CD4-positive, alpha-beta memory T cell (primary cell): Measurements from ENCODE around the gene ECE1. TPM values are rescaled to one million over a fixed set of nuclear protein-coding genes. Genes with fewer than 3 reads are reported as not detected.

Experiments used
- CTCF ChIA-PET: fragments of 350-600 bp; sonication (Branson Sonifier 250); formaldehyde crosslinking; loops from one replicate; lab custom pipeline; 2021; ENCODE audit warnings: inconsistent platforms; ENCODE audit not compliant: partially characterized antibody; lab: Charles Lee
- POLR2A ChIA-PET: fragments of 350-600 bp; sonication (Branson Sonifier 250); formaldehyde crosslinking; loops from one replicate; lab custom pipeline; 2021; ENCODE audit not compliant: partially characterized antibody; lab: Charles Lee
- DNase-seq, 5 donors: peaks; one replicate each; pipeline versions ENCODE4 v3.0.0 to v3.0.0-alpha.2; 2020 to 2022; ENCODE audit warnings: mixed read lengths in 1 of 5
- H3K27ac ChIP-seq: one replicate; pipeline ENCODE4 v1.7.0; 2013; ENCODE audit warnings: low read depth, low read length
- H3K27me3 ChIP-seq: 2 replicates; pipeline ENCODE4 v1.7.0; 2013; ENCODE audit warnings: mild to moderate bottlenecking, low read length, moderate library complexity; ENCODE audit not compliant: insufficient read depth
- H3K36me3 ChIP-seq: 2 replicates; pipeline ENCODE4 v1.7.0; 2013; ENCODE audit warnings: mild to moderate bottlenecking, low read length, moderate library complexity; ENCODE audit not compliant: insufficient read depth
- H3K4me1 ChIP-seq: 2 replicates; pipeline ENCODE4 v1.7.0; 2013; ENCODE audit warnings: mild to moderate bottlenecking, low read length, moderate library complexity; ENCODE audit not compliant: insufficient read depth
- H3K4me3 ChIP-seq, 2 donors: one replicate each; pipeline ENCODE4 v1.7.0; 2013; ENCODE audit warnings: low read length in 2 of 2, mild to moderate bottlenecking in 1 of 2
- H3K9me3 ChIP-seq, 2 donors: one replicate each; pipeline ENCODE4 v1.7.0; 2013; ENCODE audit warnings: low read length in 2 of 2, control low read depth in 1 of 2; ENCODE audit not compliant: control insufficient read depth in 1 of 2
- H3K27ac Mint-ChIP-seq, 7 donors: one replicate each; pipeline ENCODE4 v1.8.0; 2020 to 2021; ENCODE audit warnings: mixed read lengths in 7 of 7, mild to moderate bottlenecking in 6 of 7, inconsistent platforms in 3 of 7, moderate library complexity in 3 of 7
- H3K27me3 Mint-ChIP-seq, 2 donors: one replicate each; pipeline ENCODE4 v1.8.0; 2020 to 2021; ENCODE audit warnings: mixed read lengths in 2 of 2
- H3K36me3 Mint-ChIP-seq, 2 donors: one replicate each; pipeline ENCODE4 v1.8.0; 2020 to 2021; ENCODE audit warnings: mixed read lengths in 2 of 2, inconsistent platforms in 1 of 2, mild to moderate bottlenecking in 1 of 2
- H3K4me1 Mint-ChIP-seq, 4 donors: one replicate each; pipeline ENCODE4 v1.8.0; 2020 to 2021; ENCODE audit warnings: mixed read lengths in 4 of 4, mild to moderate bottlenecking in 1 of 4
- H3K4me3 Mint-ChIP-seq, 8 donors: one replicate each; pipeline ENCODE4 v1.8.0; 2020 to 2021; ENCODE audit warnings: mixed read lengths in 8 of 8, mild to moderate bottlenecking in 7 of 8, moderate library complexity in 6 of 8, inconsistent platforms in 3 of 8
- H3K9me3 Mint-ChIP-seq, 8 donors: one replicate each; pipeline ENCODE4 v1.8.0; 2020 to 2021; ENCODE audit warnings: mixed read lengths in 8 of 8, mild to moderate bottlenecking in 5 of 8, inconsistent platforms in 3 of 8, moderate library complexity in 1 of 8
- intact Hi-C: fragments of 100-400 bp; cut with micrococcal nuclease; formaldehyde crosslinking; loops from one replicate; pipeline ENCODE4 v1.15.1; 2023
- polyA plus RNA-seq, 2 donors: library from polyadenylated mRNA; unstranded; fragments of 300-500 nt; fragmentation: Illumina TruSeq; gene quantifications; one replicate each; pipeline ENCODE4 v1.2.3, GENCODE V29; 2021
- total RNA-seq, 2 experiments: library from RNA; stranded (reverse); gene quantifications; one replicate each; pipeline ENCODE4 v1.2.3, GENCODE V29; 2021

ECE1 gene
- total and polyA plus RNA-seq, 4 experiments from 2014 or later: 10.0 to 104 (median 75.6) TPM

GRCh38 chr1:21326861-21327344 is 36.6 kb upstream of the ECE1 start:
- Histone ChIP-seq H3K36me3 (peaks cover 3% of the 10 kb centered on the region), H3K4me1 (peaks cover 84% of the 10 kb centered on the region), H3K27me3 (no peaks in the 10 kb centered on the region), H3K9me3 (no peaks in the 10 kb centered on the region), H3K4me3 (no peak overlapping the region), H3K27ac (no peak overlapping the region)
- Mint-ChIP-seq H3K27ac (peak overlapping the region in 5 of 7 donors; percentile 29 to 94 (median 88)), H3K4me1 (peaks cover 52 to 98% (median 81%) of the 10 kb centered on the region in 4 donors), H3K27me3 (no peaks in the 10 kb centered on the region), H3K36me3 (peaks cover 4 to 16% of the 10 kb centered on the region in 2 donors), H3K4me3 (peak overlapping the region in 1 of 8 donors; percentile 10), H3K9me3 (no peaks in the 10 kb centered on the region)
- intact Hi-C loops: no loop called here
- CTCF ChIA-PET: interaction anchor here (1.1 to 9.1 kb wide), 5 partner anchors 27 to 56 kb away, joined by 3 to 86 read pairs (median 43); no protein-coding TSS in a partner anchor
- DNase-seq: no peak
- POLR2A ChIA-PET: interaction anchor here (0.8 to 11.3 kb wide), 8 partner anchors 8 to 72 kb away, joined by 3 to 309 read pairs (median 22); partner anchors contain the start of gene ECE1

- peaks cover 46 to 95% (median 77%) of the 10 kb centered on the region in 4 donors for H3K4me1 Mint-ChIP-seq
- POLR2A ChIA-PET: interaction anchor here (1.3 to 11.3 kb wide), 14 partner anchors 9 to 714 kb away, joined by 3 to 309 read pairs (median 16); partner anchors contain the start of gene ECE1
Measured at GRCh38 chr1:21325731-21326387, 35.6 kb upstream of the ECE1 start.

GRCh38 chr1:21325231-21325718 is 35.0 kb upstream of the ECE1 start:
- no peaks in the 10 kb centered on the region for H3K36me3 ChIP-seq
- ChIA-PET POLR2A (interaction anchor here (0.8 to 11.3 kb wide), 17 partner anchors 9 to 727 kb away, joined by 3 to 309 read pairs (median 10); partner anchors contain the start of genes CDC42 and ECE1), CTCF (interaction anchor here (1.1 to 9.1 kb wide), 11 partner anchors 10 to 130 kb away, joined by 3 to 86 read pairs (median 17); no protein-coding TSS in a partner anchor)
- H3K9me3 Mint-ChIP-seq: peaks cover 0 to 2% (median 0%) of the 10 kb centered on the region in 8 donors
- peak overlapping the region; percentile 92 to 96 (median 94) for H3K27ac Mint-ChIP-seq
- peak overlapping the region; percentile 36 for H3K27ac ChIP-seq
- intact Hi-C loops: loop anchor here (1.0 to 2.0 kb wide), 3 partner anchors 9 to 32 kb away; no protein-coding TSS in a partner anchor
- H3K4me3 ChIP-seq: peak overlapping the region in 1 of 2 donors; percentile 9
- DNase-seq: no peak
- peaks cover 8 to 17% of the 10 kb centered on the region in 2 donors for H3K36me3 Mint-ChIP-seq
- H3K4me1 Mint-ChIP-seq: peaks cover 41 to 94% (median 75%) of the 10 kb centered on the region in 4 donors
- no peaks in the 10 kb centered on the region for H3K27me3 ChIP-seq
- peaks cover 78% of the 10 kb centered on the region for H3K4me1 ChIP-seq
- no peaks in the 10 kb centered on the region for H3K27me3 Mint-ChIP-seq
- peak overlapping the region; percentile 65 to 93 (median 84) for H3K4me3 Mint-ChIP-seq
- H3K9me3 ChIP-seq: no peaks in the 10 kb centered on the region

More at GRCh38 chr1:21325731-21326387, 35.6 kb upstream of the ECE1 start:
- peak overlapping the region; percentile 92 to 96 (median 94) for H3K27ac Mint-ChIP-seq
- H3K9me3 Mint-ChIP-seq: peaks cover 0 to 2% (median 0%) of the 10 kb centered on the region in 8 donors
- peak overlapping the region; percentile 65 to 93 (median 84) for H3K4me3 Mint-ChIP-seq
- H3K27me3 ChIP-seq: no peaks in the 10 kb centered on the region
- peak overlapping the region; percentile 36 for H3K27ac ChIP-seq
- H3K36me3 ChIP-seq: peaks cover 3% of the 10 kb centered on the region
- peaks cover 5 to 14% of the 10 kb centered on the region in 2 donors for H3K36me3 Mint-ChIP-seq
- no peaks in the 10 kb centered on the region for H3K9me3 ChIP-seq
- DNase-seq: no peak
- intact Hi-C loops: loop anchor here (1.0 to 2.0 kb wide), 3 partner anchors 8 to 33 kb away; no protein-coding TSS in a partner anchor
- no peaks in the 10 kb centered on the region for H3K27me3 Mint-ChIP-seq
- H3K4me3 ChIP-seq: peak overlapping the region in 1 of 2 donors; percentile 9
- CTCF ChIA-PET: interaction anchor here (1.0 to 9.1 kb wide), 12 partner anchors 10 to 131 kb away, joined by 3 to 86 read pairs (median 14); no protein-coding TSS in a partner anchor
- peaks cover 80% of the 10 kb centered on the region for H3K4me1 ChIP-seq

GRCh38 chr1:21324368-21325141 is 34.3 kb upstream of the ECE1 start:
- peak overlapping the region; percentile 92 to 96 (median 94) for H3K27ac Mint-ChIP-seq
- H3K9me3 ChIP-seq: no peaks in the 10 kb centered on the region
- H3K27me3 Mint-ChIP-seq: no peaks in the 10 kb centered on the region
- peak overlapping the region; percentile 65 to 93 (median 84) for H3K4me3 Mint-ChIP-seq
- peaks cover 71% of the 10 kb centered on the region for H3K4me1 ChIP-seq
- H3K4me3 ChIP-seq: peak overlapping the region; percentile 9 to 25
- peaks cover 0 to 2% (median 0%) of the 10 kb centered on the region in 8 donors for H3K9me3 Mint-ChIP-seq
- H3K36me3 Mint-ChIP-seq: peaks cover 8 to 14% of the 10 kb centered on the region in 2 donors
- DNase-seq: peak; percentile 24 to 82 (median 48)
- ChIA-PET POLR2A (interaction anchor here (0.6 to 11.3 kb wide), 18 partner anchors 8 to 728 kb away, joined by 3 to 309 read pairs (median 9); partner anchors contain the start of genes CDC42 and ECE1), CTCF (interaction anchor here (0.6 to 9.1 kb wide), 15 partner anchors 11 to 600 kb away, joined by 3 to 86 read pairs (median 7); no protein-coding TSS in a partner anchor)
- H3K36me3 ChIP-seq: no peaks in the 10 kb centered on the region
- peak overlapping the region; percentile 36 for H3K27ac ChIP-seq
- H3K4me1 Mint-ChIP-seq: peaks cover 41 to 95% (median 75%) of the 10 kb centered on the region in 4 donors
- no peaks in the 10 kb centered on the region for H3K27me3 ChIP-seq
- intact Hi-C loops: loop anchor here (1.0 to 2.0 kb wide), 3 partner anchors 10 to 31 kb away; no protein-coding TSS in a partner anchor

- H3K4me3 Mint-ChIP-seq: peak overlapping the region in 5 of 8 donors; percentile 15 to 39 (median 33)
- H3K4me3 ChIP-seq: no peak overlapping the region
- DNase-seq: no peak
- ChIA-PET CTCF (interaction anchor here (1.0 to 9.1 kb wide), 8 partner anchors 9 to 90 kb away, joined by 3 to 86 read pairs (median 34); no protein-coding TSS in a partner anchor), POLR2A (interaction anchor here (0.6 to 11.3 kb wide), 11 partner anchors 9 to 459 kb away, joined by 3 to 309 read pairs (median 20); partner anchors contain the start of gene ECE1)
- H3K36me3 ChIP-seq: no peaks in the 10 kb centered on the region
- H3K27ac Mint-ChIP-seq: peak overlapping the region in 6 of 7 donors; percentile 36 to 92 (median 80)
- intact Hi-C loops: no loop called here
- no peaks in the 10 kb centered on the region for H3K27me3 Mint-ChIP-seq
- H3K36me3 Mint-ChIP-seq: peaks cover 5 to 7% of the 10 kb centered on the region in 2 donors
- H3K27ac ChIP-seq: no peak overlapping the region
- peaks cover 33 to 83% (median 66%) of the 10 kb centered on the region in 4 donors for H3K4me1 Mint-ChIP-seq
- H3K27me3 ChIP-seq: no peaks in the 10 kb centered on the region
- peaks cover 61% of the 10 kb centered on the region for H3K4me1 ChIP-seq
- peaks cover 0 to 2% (median 0%) of the 10 kb centered on the region in 8 donors for H3K9me3 Mint-ChIP-seq
- H3K9me3 ChIP-seq: no peaks in the 10 kb centered on the region
Measured at GRCh38 chr1:21323091-21323490, 32.8 kb upstream of the ECE1 start.

- Mint-ChIP-seq H3K27me3 (no peaks in the 10 kb centered on the region), H3K27ac (peak overlapping the region; percentile 36 to 92 (median 80)), H3K9me3 (peaks cover 0 to 2% (median 0%) of the 10 kb centered on the region in 8 donors), H3K4me1 (peaks cover 34 to 83% (median 63%) of the 10 kb centered on the region in 4 donors), H3K36me3 (peaks cover 4 to 7% of the 10 kb centered on the region in 2 donors), H3K4me3 (peak overlapping the region in 5 of 8 donors; percentile 33 to 62 (median 52))
- CTCF ChIA-PET: interaction anchor here (1.0 to 9.1 kb wide), 8 partner anchors 9 to 90 kb away, joined by 3 to 86 read pairs (median 34); no protein-coding TSS in a partner anchor
- Histone ChIP-seq H3K9me3 (no peaks in the 10 kb centered on the region), H3K36me3 (no peaks in the 10 kb centered on the region), H3K4me1 (peaks cover 61% of the 10 kb centered on the region), H3K27ac (no peak overlapping the region), H3K27me3 (no peaks in the 10 kb centered on the region), H3K4me3 (no peak overlapping the region)
- DNase-seq: no peak
- POLR2A ChIA-PET: interaction anchor here (0.6 to 11.3 kb wide), 8 partner anchors 11 to 459 kb away, joined by 3 to 309 read pairs (median 14); partner anchors contain the start of gene ECE1
- intact Hi-C loops: no loop called here
Measured at GRCh38 chr1:21322681-21323016, 32.4 kb upstream of the ECE1 start.
